Activated T-cell treated with anti-CD3 and anti-CD28 coated beads, Interleukin-2, amount 50 U/mL, for 24 hours (primary cell): ENCODE results near the gene C1QA.

ENCODE experiments used
- DNase-seq: peaks from one replicate; pipeline ENCODE4 v3.0.0-alpha.2; 2020
- H3K27ac Mint-ChIP-seq: 2 replicates; pipeline ENCODE4 v1.8.0; 2020; ENCODE audit warnings: mild to moderate bottlenecking, mixed read lengths
- H3K27me3 Mint-ChIP-seq: 2 replicates; pipeline ENCODE4 v1.8.0; 2020; ENCODE audit warnings: mixed read lengths
- H3K36me3 Mint-ChIP-seq: 2 replicates; pipeline ENCODE4 v1.8.0; 2020; ENCODE audit warnings: low read depth, mixed read lengths
- H3K4me1 Mint-ChIP-seq: 2 replicates; pipeline ENCODE4 v1.8.0; 2020; ENCODE audit warnings: low read depth, mixed read lengths
- H3K4me3 Mint-ChIP-seq: 2 replicates; pipeline ENCODE4 v1.8.0; 2020; ENCODE audit warnings: mild to moderate bottlenecking, moderate library complexity, mixed read lengths
- H3K9me3 Mint-ChIP-seq: 2 replicates; pipeline ENCODE4 v1.8.0; 2020; ENCODE audit warnings: mixed read lengths

C1QA gene

GRCh38 chr1:22625262-22625925 is 11.0 kb upstream of the C1QA start:
- no peaks in the 10 kb centered on the region for H3K9me3 Mint-ChIP-seq
- peaks cover 76% of the 10 kb centered on the region for H3K27me3 Mint-ChIP-seq
- no peak overlapping the region for H3K4me3 Mint-ChIP-seq
- H3K4me1 Mint-ChIP-seq: no peaks in the 10 kb centered on the region
- no peak overlapping the region for H3K27ac Mint-ChIP-seq
- DNase-seq: no peak
- no peaks in the 10 kb centered on the region for H3K36me3 Mint-ChIP-seq

GRCh38 chr1:22626237-22627157 is 9.9 kb upstream of the C1QA start:
- DNase-seq: no peak
- H3K9me3 Mint-ChIP-seq: no peaks in the 10 kb centered on the region
- peaks cover 81% of the 10 kb centered on the region for H3K27me3 Mint-ChIP-seq
- no peaks in the 10 kb centered on the region for H3K4me1 Mint-ChIP-seq
- H3K36me3 Mint-ChIP-seq: no peaks in the 10 kb centered on the region
- no peak overlapping the region for H3K27ac Mint-ChIP-seq
- no peak overlapping the region for H3K4me3 Mint-ChIP-seq

- H3K4me3 Mint-ChIP-seq: no peak overlapping the region
- H3K9me3 Mint-ChIP-seq: no peaks in the 10 kb centered on the region
- H3K27ac Mint-ChIP-seq: no peak overlapping the region
- H3K36me3 Mint-ChIP-seq: no peaks in the 10 kb centered on the region
- H3K4me1 Mint-ChIP-seq: no peaks in the 10 kb centered on the region
- peaks cover 85% of the 10 kb centered on the region for H3K27me3 Mint-ChIP-seq
- DNase-seq: no peak
Measured at GRCh38 chr1:22627331-22627730, 9.1 kb upstream of the C1QA start.

GRCh38 chr1:22628698-22629444 is 7.6 kb upstream of the C1QA start:
- Mint-ChIP-seq H3K27ac (no peak overlapping the region), H3K9me3 (no peaks in the 10 kb centered on the region), H3K27me3 (peaks cover 84% of the 10 kb centered on the region), H3K4me3 (no peak overlapping the region), H3K4me1 (no peaks in the 10 kb centered on the region), H3K36me3 (no peaks in the 10 kb centered on the region)
- DNase-seq: no peak

- Mint-ChIP-seq H3K27me3 (peaks cover 75% of the 10 kb centered on the region), H3K27ac (no peak overlapping the region), H3K36me3 (no peaks in the 10 kb centered on the region), H3K4me3 (no peak overlapping the region), H3K4me1 (no peaks in the 10 kb centered on the region), H3K9me3 (no peaks in the 10 kb centered on the region)
- DNase-seq: no peak
Measured at GRCh38 chr1:22629886-22630285, 6.5 kb upstream of the C1QA start.

GRCh38 chr1:22633697-22634463 is 2.5 kb upstream of the C1QA start:
- Mint-ChIP-seq H3K27ac (no peak overlapping the region), H3K4me1 (no peaks in the 10 kb centered on the region), H3K27me3 (peaks cover 48% of the 10 kb centered on the region), H3K9me3 (no peaks in the 10 kb centered on the region), H3K36me3 (no peaks in the 10 kb centered on the region), H3K4me3 (no peak overlapping the region)
- DNase-seq: no peak

GRCh38 chr1:22635436-22635835 is 992 bp upstream of the C1QA start:
- H3K4me3 Mint-ChIP-seq: no peak overlapping the region
- no peaks in the 10 kb centered on the region for H3K9me3 Mint-ChIP-seq
- no peak for DNase-seq
- H3K36me3 Mint-ChIP-seq: no peaks in the 10 kb centered on the region
- H3K27ac Mint-ChIP-seq: no peak overlapping the region
- no peaks in the 10 kb centered on the region for H3K4me1 Mint-ChIP-seq
- peaks cover 44% of the 10 kb centered on the region for H3K27me3 Mint-ChIP-seq

GRCh38 chr1:22636927-22637326 is 499 bp downstream of the C1QA start:
- Mint-ChIP-seq H3K27me3 (peaks cover 38% of the 10 kb centered on the region), H3K36me3 (no peaks in the 10 kb centered on the region), H3K27ac (no peak overlapping the region), H3K9me3 (no peaks in the 10 kb centered on the region), H3K4me1 (no peaks in the 10 kb centered on the region), H3K4me3 (no peak overlapping the region)
- no peak for DNase-seq

GRCh38 chr1:22637907-22638445 is 1.5 kb downstream of the C1QA start:
- Mint-ChIP-seq H3K27ac (no peak overlapping the region), H3K9me3 (no peaks in the 10 kb centered on the region), H3K4me1 (no peaks in the 10 kb centered on the region), H3K36me3 (no peaks in the 10 kb centered on the region), H3K4me3 (no peak overlapping the region), H3K27me3 (peaks cover 39% of the 10 kb centered on the region)
- no peak for DNase-seq

- Mint-ChIP-seq H3K27ac (no peak overlapping the region), H3K4me1 (no peaks in the 10 kb centered on the region), H3K27me3 (peaks cover 43% of the 10 kb centered on the region), H3K4me3 (no peak overlapping the region), H3K9me3 (no peaks in the 10 kb centered on the region), H3K36me3 (no peaks in the 10 kb centered on the region)
- DNase-seq: no peak
Measured at GRCh38 chr1:22638476-22639234, 2.2 kb downstream of the C1QA start.

- no peak for DNase-seq
- H3K27ac Mint-ChIP-seq: no peak overlapping the region
- H3K9me3 Mint-ChIP-seq: no peaks in the 10 kb centered on the region
- H3K4me1 Mint-ChIP-seq: no peaks in the 10 kb centered on the region
- H3K27me3 Mint-ChIP-seq: peaks cover 46% of the 10 kb centered on the region
- no peaks in the 10 kb centered on the region for H3K36me3 Mint-ChIP-seq
- H3K4me3 Mint-ChIP-seq: no peak overlapping the region
Measured at GRCh38 chr1:22639286-22639685, 2.9 kb downstream of the C1QA start.

- Mint-ChIP-seq H3K4me3 (no peak overlapping the region), H3K27me3 (peaks cover 53% of the 10 kb centered on the region), H3K9me3 (no peaks in the 10 kb centered on the region), H3K4me1 (no peaks in the 10 kb centered on the region), H3K27ac (no peak overlapping the region), H3K36me3 (no peaks in the 10 kb centered on the region)
- no peak for DNase-seq
Measured at GRCh38 chr1:22641247-22641646, 4.8 kb downstream of the C1QA start.

GRCh38 chr1:22641906-22642636 is 5.6 kb downstream of the C1QA start:
- Mint-ChIP-seq H3K4me3 (no peak overlapping the region), H3K27me3 (peaks cover 54% of the 10 kb centered on the region), H3K9me3 (no peaks in the 10 kb centered on the region), H3K27ac (no peak overlapping the region), H3K36me3 (no peaks in the 10 kb centered on the region), H3K4me1 (no peaks in the 10 kb centered on the region)
- peak; percentile 82 for DNase-seq
